ENCODE measurements around the gene MYBPHL.

MYBPHL gene

GRCh38 chr1:109306832-109307273, at the start of gene MYBPHL:
Gene MYBPHL, minus strand, starts transcription at chr1:109307011. Its CDS starts 20 bp downstream, at chr1:109306991.
- Mint-ChIP-seq H3K4me3 (no peak within 1 kb of the TSS), H3K27ac (no peak within 1 kb of the TSS), H3K36me3 (ENCODE audit: low read depth) (peaks cover 32% of the 10 kb centered on the region), H3K27me3 (peaks cover 1% of the 10 kb centered on the region), H3K9me3 (no peaks in the 10 kb centered on the region), H3K4me1 (ENCODE audit: low read depth) (peaks cover 35% of the 10 kb centered on the region)
- intact Hi-C loops (cut with micrococcal nuclease) = no loop called here

- Mint-ChIP-seq H3K9me3 (no peaks in the 10 kb centered on the region), H3K27ac (no peak overlapping the region), H3K4me3 (no peak overlapping the region), H3K4me1 (ENCODE audit: low read depth) (peaks cover 22% of the 10 kb centered on the region), H3K27me3 (no peaks in the 10 kb centered on the region), H3K36me3 (ENCODE audit: low read depth) (peaks cover 36% of the 10 kb centered on the region)
- intact Hi-C loops (cut with micrococcal nuclease) = loop anchor here (10.0 kb wide), 1 partner anchor 252 kb away; no protein-coding TSS in a partner anchor
Observed at GRCh38 chr1:109356505-109356904, 49.7 kb upstream of the MYBPHL start.

- Mint-ChIP-seq H3K4me1 (ENCODE audit: low read depth) (peaks cover 10% of the 10 kb centered on the region), H3K36me3 (ENCODE audit: low read depth) (peaks cover 52% of the 10 kb centered on the region), H3K4me3 (no peak overlapping the region), H3K27me3 (no peaks in the 10 kb centered on the region), H3K27ac (no peak overlapping the region), H3K9me3 (no peaks in the 10 kb centered on the region)
- intact Hi-C loops (cut with micrococcal nuclease) = loop anchor here (10.0 kb wide), 1 partner anchor 250 kb away; no protein-coding TSS in a partner anchor
Observed at GRCh38 chr1:109354929-109355328, 48.1 kb upstream of the MYBPHL start.

GRCh38 chr1:109351457-109351856, 44.6 kb upstream of the MYBPHL start:
- Mint-ChIP-seq H3K4me3 (no peak overlapping the region), H3K4me1 (ENCODE audit: low read depth) (peaks cover 10% of the 10 kb centered on the region), H3K27ac (no peak overlapping the region), H3K9me3 (no peaks in the 10 kb centered on the region), H3K36me3 (ENCODE audit: low read depth) (peaks cover 82% of the 10 kb centered on the region), H3K27me3 (no peaks in the 10 kb centered on the region)
- intact Hi-C loops (cut with micrococcal nuclease) = loop anchor here (10.0 kb wide), 1 partner anchor 247 kb away; no protein-coding TSS in a partner anchor

- Mint-ChIP-seq H3K27me3 (no peaks in the 10 kb centered on the region), H3K36me3 (ENCODE audit: low read depth) (peaks cover 90% of the 10 kb centered on the region), H3K9me3 (no peaks in the 10 kb centered on the region), H3K4me1 (ENCODE audit: low read depth) (peaks cover 10% of the 10 kb centered on the region), H3K4me3 (no peak overlapping the region), H3K27ac (no peak overlapping the region)
- intact Hi-C loops (cut with micrococcal nuclease) = loop anchor here (10.0 kb wide), 1 partner anchor 246 kb away; no protein-coding TSS in a partner anchor
Observed at GRCh38 chr1:109350655-109351054, 43.8 kb upstream of the MYBPHL start.

GRCh38 chr1:109350182-109350581, 43.4 kb upstream of the MYBPHL start:
- no peaks in the 10 kb centered on the region for H3K27me3 Mint-ChIP-seq
- peaks cover 10% of the 10 kb centered on the region for H3K4me1 Mint-ChIP-seq (ENCODE audit: low read depth)
- no peak overlapping the region for H3K4me3 Mint-ChIP-seq
- H3K27ac Mint-ChIP-seq = no peak overlapping the region
- H3K9me3 Mint-ChIP-seq = no peaks in the 10 kb centered on the region
- peaks cover 95% of the 10 kb centered on the region for H3K36me3 Mint-ChIP-seq (ENCODE audit: low read depth)
- intact Hi-C loops (cut with micrococcal nuclease) = loop anchor here (10.0 kb wide), 1 partner anchor 245 kb away; no protein-coding TSS in a partner anchor

GRCh38 chr1:109347511-109347910, 40.7 kb upstream of the MYBPHL start:
- H3K27ac Mint-ChIP-seq = no peak overlapping the region
- intact Hi-C loops (cut with micrococcal nuclease) = loop anchor here (10.0 kb wide), 1 partner anchor 47 kb away; the partner anchor contains the start of gene SORT1
- no peak overlapping the region for H3K4me3 Mint-ChIP-seq
- H3K4me1 Mint-ChIP-seq (ENCODE audit: low read depth) = no peaks in the 10 kb centered on the region
- no peaks in the 10 kb centered on the region for H3K9me3 Mint-ChIP-seq
- peaks cover 91% of the 10 kb centered on the region for H3K36me3 Mint-ChIP-seq (ENCODE audit: low read depth)
- H3K27me3 Mint-ChIP-seq = no peaks in the 10 kb centered on the region

- Mint-ChIP-seq H3K9me3 (no peaks in the 10 kb centered on the region), H3K27ac (no peak overlapping the region), H3K4me1 (ENCODE audit: low read depth) (no peaks in the 10 kb centered on the region), H3K36me3 (ENCODE audit: low read depth) (peaks cover 91% of the 10 kb centered on the region), H3K27me3 (no peaks in the 10 kb centered on the region), H3K4me3 (no peak overlapping the region)
- intact Hi-C loops (cut with micrococcal nuclease) = loop anchor here (10.0 kb wide), 1 partner anchor 53 kb away; the partner anchor contains the start of gene SORT1
Observed at GRCh38 chr1:109341944-109342930, 35.4 kb upstream of the MYBPHL start.

- H3K27ac Mint-ChIP-seq = no peak overlapping the region
- intact Hi-C loops (cut with micrococcal nuclease) = no loop called here
- no peaks in the 10 kb centered on the region for H3K27me3 Mint-ChIP-seq
- H3K4me1 Mint-ChIP-seq (ENCODE audit: low read depth) = no peaks in the 10 kb centered on the region
- no peak overlapping the region for H3K4me3 Mint-ChIP-seq
- H3K36me3 Mint-ChIP-seq (ENCODE audit: low read depth) = peaks cover 91% of the 10 kb centered on the region
- H3K9me3 Mint-ChIP-seq = no peaks in the 10 kb centered on the region
Observed at GRCh38 chr1:109338608-109339007, 31.8 kb upstream of the MYBPHL start.

GRCh38 chr1:109338091-109338490, 31.3 kb upstream of the MYBPHL start:
- H3K36me3 Mint-ChIP-seq (ENCODE audit: low read depth) = peaks cover 91% of the 10 kb centered on the region
- H3K9me3 Mint-ChIP-seq = no peaks in the 10 kb centered on the region
- H3K27ac Mint-ChIP-seq = no peak overlapping the region
- H3K4me3 Mint-ChIP-seq = no peak overlapping the region
- intact Hi-C loops (cut with micrococcal nuclease) = no loop called here
- no peaks in the 10 kb centered on the region for H3K4me1 Mint-ChIP-seq (ENCODE audit: low read depth)
- no peaks in the 10 kb centered on the region for H3K27me3 Mint-ChIP-seq

GRCh38 chr1:109335091-109335490, 28.3 kb upstream of the MYBPHL start:
- peaks cover 21% of the 10 kb centered on the region for H3K9me3 Mint-ChIP-seq
- no peaks in the 10 kb centered on the region for H3K4me1 Mint-ChIP-seq (ENCODE audit: low read depth)
- no peak overlapping the region for H3K27ac Mint-ChIP-seq
- H3K4me3 Mint-ChIP-seq = no peak overlapping the region
- intact Hi-C loops (cut with micrococcal nuclease) = no loop called here
- H3K27me3 Mint-ChIP-seq = no peaks in the 10 kb centered on the region
- H3K36me3 Mint-ChIP-seq (ENCODE audit: low read depth) = peaks cover 100% of the 10 kb centered on the region

- H3K4me3 Mint-ChIP-seq = no peak overlapping the region
- no peaks in the 10 kb centered on the region for H3K4me1 Mint-ChIP-seq (ENCODE audit: low read depth)
- H3K9me3 Mint-ChIP-seq = peaks cover 21% of the 10 kb centered on the region
- peaks cover 100% of the 10 kb centered on the region for H3K36me3 Mint-ChIP-seq (ENCODE audit: low read depth)
- intact Hi-C loops (cut with micrococcal nuclease) = no loop called here
- no peaks in the 10 kb centered on the region for H3K27me3 Mint-ChIP-seq
- H3K27ac Mint-ChIP-seq = no peak overlapping the region
Observed at GRCh38 chr1:109331113-109331512, 24.3 kb upstream of the MYBPHL start.

- H3K36me3 Mint-ChIP-seq (ENCODE audit: low read depth) = peaks cover 100% of the 10 kb centered on the region
- intact Hi-C loops (cut with micrococcal nuclease) = no loop called here
- H3K4me1 Mint-ChIP-seq (ENCODE audit: low read depth) = no peaks in the 10 kb centered on the region
- no peaks in the 10 kb centered on the region for H3K27me3 Mint-ChIP-seq
- no peak overlapping the region for H3K27ac Mint-ChIP-seq
- no peak overlapping the region for H3K4me3 Mint-ChIP-seq
- peaks cover 15% of the 10 kb centered on the region for H3K9me3 Mint-ChIP-seq
Observed at GRCh38 chr1:109327285-109327684, 20.5 kb upstream of the MYBPHL start.

- Mint-ChIP-seq H3K4me3 (no peak overlapping the region), H3K4me1 (ENCODE audit: low read depth) (no peaks in the 10 kb centered on the region), H3K36me3 (ENCODE audit: low read depth) (peaks cover 100% of the 10 kb centered on the region), H3K27me3 (no peaks in the 10 kb centered on the region), H3K9me3 (no peaks in the 10 kb centered on the region), H3K27ac (no peak overlapping the region)
- intact Hi-C loops (cut with micrococcal nuclease) = no loop called here
Observed at GRCh38 chr1:109322974-109323373, 16.2 kb upstream of the MYBPHL start.
